ENCODE data around the gene NPHS2. TPM values are rescaled to one million over a fixed set of nuclear protein-coding genes. Genes with fewer than 3 reads are reported as not detected.

The NPHS2 gene
- total RNA-seq, 1 experiment from 2014 or later = not detected

DNA sequence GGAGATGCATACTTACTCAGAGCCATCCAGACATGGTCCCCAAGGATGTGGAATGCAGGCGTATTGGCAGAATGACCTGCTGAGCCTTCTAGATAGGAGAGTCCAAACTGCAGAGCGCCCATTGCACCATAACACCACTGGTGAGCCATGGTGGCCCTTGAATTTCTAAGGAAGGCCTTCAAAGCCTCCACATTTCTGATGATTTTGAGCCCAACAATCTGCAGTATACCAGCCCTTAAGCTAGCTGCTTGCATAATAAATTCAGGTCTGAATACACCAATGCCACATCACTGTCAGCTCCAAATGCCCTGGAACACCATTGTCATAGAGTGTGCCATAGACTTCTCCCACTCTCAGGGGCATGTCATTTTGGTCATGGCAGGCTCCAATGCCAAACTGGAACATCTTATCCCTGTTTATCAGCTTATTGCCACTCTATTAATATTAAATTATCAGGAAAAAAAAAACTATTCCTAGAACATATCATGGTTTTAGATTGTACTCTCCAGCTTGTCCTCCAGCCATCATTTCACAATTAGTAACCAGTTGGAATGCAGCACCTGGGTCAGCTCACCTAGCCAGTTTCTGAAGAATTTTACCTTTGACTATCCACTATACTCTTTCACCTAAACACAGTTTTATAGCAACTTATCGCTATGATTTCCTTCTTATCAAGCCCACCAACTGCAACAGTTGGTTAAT is 26.9 kb downstream of the NPHS2 start:
- ATAC-seq = no peak
- no peaks in the 10 kb centered on the region for H3K36me3 ChIP-seq (ENCODE audit: control insufficient read depth, insufficient read depth, low read length)
- CTCF ChIA-PET = no interaction called here

DNA sequence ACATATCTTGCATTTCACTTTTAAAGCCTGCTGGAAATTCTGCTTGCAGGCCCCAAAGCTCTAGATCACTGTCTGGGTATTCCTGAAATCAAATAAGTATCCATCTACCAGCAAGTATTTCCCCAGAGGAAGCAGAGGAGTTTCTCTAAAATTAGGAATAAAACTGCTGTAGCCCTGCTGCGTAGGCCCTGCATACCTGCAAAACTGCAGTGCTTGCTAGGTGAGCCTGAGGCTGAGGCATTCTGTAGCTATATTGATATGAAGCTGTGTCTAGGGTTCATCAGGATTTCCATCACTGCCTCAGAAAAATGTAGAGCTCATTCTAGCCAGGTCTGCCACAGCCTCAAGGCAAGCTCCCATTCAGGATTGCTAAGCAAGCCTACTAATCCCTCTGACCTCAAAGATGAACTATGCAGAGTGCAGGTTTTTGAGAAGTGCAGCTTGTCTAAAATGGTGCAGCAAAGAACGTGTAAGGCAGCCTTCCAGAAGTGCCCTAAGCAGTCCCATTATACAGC is 28.7 kb downstream of the NPHS2 start:
- TF ChIP-seq, protein P1, sequence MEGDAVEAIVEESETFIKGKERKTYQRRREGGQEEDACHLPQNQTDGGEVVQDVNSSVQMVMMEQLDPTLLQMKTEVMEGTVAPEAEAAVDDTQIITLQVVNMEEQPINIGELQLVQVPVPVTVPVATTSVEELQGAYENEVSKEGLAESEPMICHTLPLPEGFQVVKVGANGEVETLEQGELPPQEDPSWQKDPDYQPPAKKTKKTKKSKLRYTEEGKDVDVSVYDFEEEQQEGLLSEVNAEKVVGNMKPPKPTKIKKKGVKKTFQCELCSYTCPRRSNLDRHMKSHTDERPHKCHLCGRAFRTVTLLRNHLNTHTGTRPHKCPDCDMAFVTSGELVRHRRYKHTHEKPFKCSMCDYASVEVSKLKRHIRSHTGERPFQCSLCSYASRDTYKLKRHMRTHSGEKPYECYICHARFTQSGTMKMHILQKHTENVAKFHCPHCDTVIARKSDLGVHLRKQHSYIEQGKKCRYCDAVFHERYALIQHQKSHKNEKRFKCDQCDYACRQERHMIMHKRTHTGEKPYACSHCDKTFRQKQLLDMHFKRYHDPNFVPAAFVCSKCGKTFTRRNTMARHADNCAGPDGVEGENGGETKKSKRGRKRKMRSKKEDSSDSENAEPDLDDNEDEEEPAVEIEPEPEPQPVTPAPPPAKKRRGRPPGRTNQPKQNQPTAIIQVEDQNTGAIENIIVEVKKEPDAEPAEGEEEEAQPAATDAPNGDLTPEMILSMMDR (IDR thresholded peaks at IDR 0.05) = no peak
- TF ChIP-seq TCF7L2 (IDR thresholded peaks at IDR 0.05; ENCODE audit: low read depth, low read length) (no peak), POLR2AphosphoS5 (IDR thresholded peaks at IDR 0.05; ENCODE audit: low read depth, low read length) (no peak), SIN3A (IDR thresholded peaks at IDR 0.05; ENCODE audit: borderline replicate concordance, insufficient read depth, low read depth, low read length) (no peak), REST (IDR thresholded peaks at IDR 0.05; ENCODE audit: insufficient read depth in 1 of 2, low read depth in 2 of 2, low read length in 1 of 2) (no peak)
- BruUV-seq (replicated peaks) = no TSS peak
- in situ Hi-C loops (cut with HindIII; ENCODE audit: low pct_unique_long_range_greater_than_20kb, low sequenced_read_pairs) (no loop called here), intact Hi-C loops (cut with micrococcal nuclease; ENCODE audit: unreplicated experiment) (no loop called here)
- ChIA-PET CTCF (no interaction called here), POLR2A (no interaction called here)
- ATAC-seq (no peak), DNase-seq (ENCODE audit: low read depth, low spot score) (no peak)
- H3K4me3 ChIP-seq (ENCODE audit: low read depth in 2 of 2, low read length in 2 of 2) = no peak overlapping the region
- no peaks in the 10 kb centered on the region for H3K36me3 ChIP-seq (ENCODE audit: control insufficient read depth, insufficient read depth, low read length)
- no peaks in the 10 kb centered on the region for H3K4me1 ChIP-seq (ENCODE audit: control insufficient read depth, insufficient read depth, low read length)
- no peaks in the 10 kb centered on the region for H3K9me3 ChIP-seq (ENCODE audit: control insufficient read depth, insufficient read depth, low read depth, low read length)
- no peak overlapping the region for H3K27ac ChIP-seq (ENCODE audit: low read length)
- no peaks in the 10 kb centered on the region for H3K27me3 ChIP-seq (ENCODE audit: control insufficient read depth, insufficient read depth, low read length)

More for the DNA sequence above, 26.9 kb downstream of the NPHS2 start:
- Histone ChIP-seq H3K27ac (ENCODE audit: low read length) (no peak overlapping the region), H3K27me3 (ENCODE audit: control insufficient read depth, insufficient read depth, low read length) (no peaks in the 10 kb centered on the region), H3K4me3 (ENCODE audit: low read depth in 2 of 2, low read length in 2 of 2) (no peak overlapping the region), H3K4me1 (ENCODE audit: control insufficient read depth, insufficient read depth, low read length) (no peaks in the 10 kb centered on the region), H3K9me3 (ENCODE audit: control insufficient read depth, insufficient read depth, low read depth, low read length) (no peaks in the 10 kb centered on the region)
- in situ Hi-C loops (cut with HindIII; ENCODE audit: low pct_unique_long_range_greater_than_20kb, low sequenced_read_pairs) = no loop called here
- POLR2A ChIA-PET = no interaction called here
- DNase-seq (ENCODE audit: low read depth, low spot score) = no peak
- no TSS peak for BruUV-seq (replicated peaks)
- intact Hi-C loops (cut with micrococcal nuclease; ENCODE audit: unreplicated experiment) = no loop called here
- TF ChIP-seq POLR2AphosphoS5 (IDR thresholded peaks at IDR 0.05; ENCODE audit: low read depth, low read length) (no peak), REST (IDR thresholded peaks at IDR 0.05; ENCODE audit: insufficient read depth in 1 of 2, low read depth in 2 of 2, low read length in 1 of 2) (no peak)
- TF ChIP-seq, protein P1 (IDR thresholded peaks at IDR 0.05) = no peak
